ENCODE measurements around the gene KIF18B.

KIF18B gene

DNA sequence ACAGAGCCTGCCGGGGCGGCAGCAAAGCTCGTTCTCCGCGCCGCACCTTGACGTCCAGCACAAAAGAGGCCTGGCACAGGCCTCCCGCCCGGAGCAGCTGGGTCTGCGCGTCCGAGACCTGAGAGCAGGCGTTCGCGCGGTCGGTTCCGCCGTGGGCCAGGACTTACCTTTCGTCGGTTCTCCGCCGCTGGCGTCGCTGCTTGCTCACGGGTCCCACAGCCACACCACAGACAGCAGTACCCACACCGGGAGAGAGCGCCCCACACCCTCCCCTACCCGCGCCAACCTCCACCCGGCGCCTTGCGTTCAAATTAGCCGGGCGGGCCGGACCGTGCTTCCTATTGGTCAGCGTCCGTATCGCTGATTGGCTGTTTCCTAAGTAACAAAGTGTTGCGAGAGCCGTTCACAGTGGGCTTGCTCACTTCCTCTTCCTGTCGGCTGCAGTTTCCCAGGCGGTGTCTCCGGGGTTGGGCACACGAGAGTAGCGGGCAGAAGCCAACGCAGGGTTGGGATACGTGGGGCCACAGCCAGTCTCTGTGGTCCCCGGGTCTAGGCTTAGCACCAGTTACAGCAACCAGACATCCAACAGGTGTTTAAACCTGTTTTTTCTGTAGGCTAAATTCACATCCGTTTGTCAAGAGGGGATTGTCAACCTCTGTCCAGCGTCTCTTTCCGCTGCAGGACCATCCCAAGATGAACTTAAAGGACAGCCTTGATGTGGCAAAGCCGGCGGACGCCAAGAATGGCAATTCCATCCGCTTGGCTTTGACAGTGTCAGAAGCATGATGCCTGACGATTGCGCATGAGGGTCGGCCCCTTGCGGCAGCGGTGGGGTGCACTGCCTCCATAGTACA is at the start of gene KIF18B:
Gene KIF18B, minus strand, starts transcription at position 313 of the 854 bp plus-strand sequence. CDS start 11,429 bp downstream, outside the sequence.
- peak; percentile 97 to 98 for DNase-seq

DNA sequence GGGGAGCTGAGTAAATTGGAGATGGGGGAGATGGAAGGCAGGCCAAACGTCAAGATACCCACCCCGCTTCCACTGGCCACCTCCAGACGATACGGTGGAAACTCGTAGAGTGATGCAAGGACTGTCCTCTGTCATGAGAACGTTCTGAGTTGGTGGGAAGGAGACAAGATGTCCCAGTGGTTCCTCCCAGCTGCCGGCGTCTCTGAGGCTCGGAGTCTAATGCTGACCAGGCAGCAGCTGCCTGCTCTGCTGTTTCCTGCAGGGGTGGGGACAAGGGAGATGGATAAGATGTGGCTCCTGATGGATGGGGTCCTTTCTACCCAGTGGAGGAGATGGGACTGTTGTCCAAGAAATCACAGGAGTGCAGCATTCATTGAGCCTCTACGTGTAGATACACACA is 48.7 kb upstream of the KIF18B start:
- DNase-seq = no peak

DNA sequence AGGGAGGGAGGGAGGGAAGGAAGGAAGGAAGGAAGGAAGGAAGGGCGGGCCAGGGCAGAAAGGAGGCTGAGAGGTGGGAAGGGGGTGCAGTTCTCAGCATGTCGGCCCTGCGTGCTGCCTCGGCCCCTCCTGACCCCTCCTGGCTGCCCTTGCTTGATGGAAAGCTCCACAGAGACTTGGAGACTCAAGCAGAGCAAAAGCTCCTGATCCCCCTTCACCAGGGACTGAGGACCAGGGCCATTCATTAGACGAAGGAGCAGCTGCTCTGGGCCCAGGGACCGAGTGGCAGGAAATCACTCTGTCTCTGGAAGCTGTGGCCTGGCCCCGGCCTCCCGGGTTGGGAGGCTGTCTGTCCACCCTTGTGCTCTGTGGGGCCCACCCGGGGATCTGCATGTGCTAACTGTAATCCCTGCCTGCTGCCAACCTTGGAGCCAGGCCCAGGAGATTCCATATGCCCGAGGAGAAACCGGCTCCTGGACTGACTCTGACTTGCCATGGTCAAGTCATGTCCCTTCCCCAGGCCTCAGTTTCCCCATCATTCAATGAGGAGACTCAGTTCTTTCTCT is 47.9 kb upstream of the KIF18B start:
- peak in 1 of 2 experiments; percentile 27 for DNase-seq

DNA sequence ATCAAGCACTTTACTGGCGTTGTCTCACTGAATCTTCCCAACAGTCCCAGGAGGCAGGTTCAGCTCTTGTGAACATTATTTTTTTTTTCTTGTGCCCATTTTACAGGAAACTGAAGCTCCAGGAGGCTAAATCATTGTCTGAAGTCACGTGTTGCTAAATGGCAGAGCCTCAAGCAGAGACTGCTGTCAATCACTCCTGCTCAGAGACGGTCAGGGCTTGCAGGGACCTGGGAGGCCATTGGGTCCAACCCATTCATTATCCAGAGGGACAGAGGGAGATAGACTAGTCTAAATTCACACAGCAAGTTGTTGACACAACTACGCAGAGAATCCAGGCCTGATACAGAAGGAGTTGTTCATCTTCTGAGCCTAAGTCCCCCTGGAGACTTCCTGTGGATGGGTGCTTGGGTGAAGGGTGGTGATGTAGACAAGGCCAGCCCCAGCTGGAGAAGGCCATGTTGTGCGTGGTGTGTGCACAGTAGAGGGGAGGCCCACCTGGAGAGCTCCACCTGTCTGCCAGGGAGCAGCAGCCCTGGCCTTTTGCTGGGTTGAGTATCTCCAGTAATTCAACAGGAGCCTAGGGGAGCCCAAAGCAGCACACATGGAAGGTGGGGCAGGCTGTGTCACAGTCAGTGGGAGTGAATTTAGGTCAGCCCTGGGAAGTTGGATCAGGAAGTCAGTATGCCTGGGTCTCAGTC is 44.8 kb upstream of the KIF18B start:
- DNase-seq = no peak

- DNase-seq = peak; percentile 73 to 82
These were observed 43.4 kb upstream of the KIF18B start for GRCh38 chr17:44990994-44991393.

GRCh38 chr17:44989552-44990138 is 42.1 kb upstream of the KIF18B start:
- DNase-seq = no peak

DNA sequence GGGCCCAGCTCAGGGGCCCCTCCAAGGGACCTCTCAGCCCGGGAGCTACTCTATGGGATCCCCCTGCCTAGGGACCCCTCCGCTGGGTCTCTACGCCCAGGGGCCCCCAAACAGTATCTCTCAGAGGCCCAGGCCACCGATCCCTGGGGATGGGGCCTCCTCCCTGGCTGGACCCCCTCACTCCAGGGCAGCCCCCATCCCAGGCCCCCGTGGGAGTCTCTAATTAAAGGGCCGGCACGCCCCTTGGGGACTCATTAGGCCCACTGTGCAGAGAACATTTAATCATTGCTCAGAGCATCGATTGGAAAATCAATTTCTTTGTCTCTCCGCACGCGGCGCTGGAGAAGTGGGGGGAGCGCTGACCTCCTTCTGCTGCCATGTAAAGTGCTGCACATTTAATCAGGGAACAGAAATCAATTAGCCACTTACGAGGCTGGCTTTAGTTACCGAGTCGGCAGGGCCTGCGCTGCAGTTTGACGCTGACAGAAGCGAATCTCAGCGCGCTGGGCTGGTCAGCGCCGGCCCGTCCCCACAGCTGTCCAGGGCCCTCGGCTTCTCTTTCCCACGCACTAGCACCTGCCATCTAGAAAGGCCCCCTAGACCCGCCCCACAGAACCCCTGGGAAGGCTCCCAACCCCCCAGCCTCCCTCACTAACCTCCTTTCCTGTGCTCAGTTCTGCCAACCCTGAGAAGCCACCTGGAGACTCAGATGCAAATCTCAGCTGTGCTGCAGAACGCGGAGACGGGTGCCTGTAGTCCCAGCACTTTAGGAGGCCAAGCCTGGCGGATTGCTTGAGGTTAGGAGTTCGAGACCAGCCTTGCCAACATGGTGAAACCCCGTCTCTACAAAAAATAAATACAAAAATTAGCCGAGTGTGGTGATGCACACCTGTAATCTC is 40.7 kb upstream of the KIF18B start:
- no peak for DNase-seq

GRCh38 chr17:44983563-44983962 is 36.0 kb upstream of the KIF18B start:
- no peak for DNase-seq

GRCh38 chr17:44982113-44982702 is 34.6 kb upstream of the KIF18B start:
- no peak for DNase-seq

DNA sequence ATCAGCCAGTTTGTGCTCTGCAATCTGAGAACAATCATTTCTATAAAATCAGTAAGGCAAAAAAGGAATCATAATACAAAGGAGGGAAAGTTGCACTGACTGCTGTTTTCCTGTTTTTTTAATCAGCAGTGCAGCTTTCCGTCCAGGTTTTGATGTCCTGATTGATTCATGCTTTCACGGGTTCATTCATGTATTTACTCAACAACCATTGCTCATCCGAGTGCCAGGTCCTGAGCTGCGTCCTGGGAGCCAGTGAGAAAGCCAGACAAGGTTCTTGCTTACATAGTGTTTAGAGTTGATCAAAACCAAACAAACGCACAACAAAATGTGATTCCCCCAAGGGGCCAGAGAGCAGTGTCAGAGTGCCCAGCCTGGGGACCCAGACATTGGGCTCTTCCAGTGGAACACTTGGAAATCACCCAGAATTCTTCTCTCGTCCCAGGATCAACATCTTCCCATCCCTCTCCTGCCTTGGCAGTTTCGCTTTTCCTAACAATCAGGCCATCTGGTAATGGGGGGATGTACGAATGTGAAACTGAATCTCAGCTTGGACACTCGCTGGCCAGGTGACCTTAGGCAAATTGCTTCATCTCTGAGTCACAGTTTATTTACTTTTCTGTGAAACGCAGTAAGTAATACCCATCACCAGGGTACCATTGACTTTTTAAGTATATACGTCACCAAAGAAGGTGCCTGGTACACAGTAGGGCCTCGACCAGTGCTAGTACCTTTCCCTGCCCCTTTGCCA is 33.8 kb upstream of the KIF18B start:
- no peak for DNase-seq

DNA sequence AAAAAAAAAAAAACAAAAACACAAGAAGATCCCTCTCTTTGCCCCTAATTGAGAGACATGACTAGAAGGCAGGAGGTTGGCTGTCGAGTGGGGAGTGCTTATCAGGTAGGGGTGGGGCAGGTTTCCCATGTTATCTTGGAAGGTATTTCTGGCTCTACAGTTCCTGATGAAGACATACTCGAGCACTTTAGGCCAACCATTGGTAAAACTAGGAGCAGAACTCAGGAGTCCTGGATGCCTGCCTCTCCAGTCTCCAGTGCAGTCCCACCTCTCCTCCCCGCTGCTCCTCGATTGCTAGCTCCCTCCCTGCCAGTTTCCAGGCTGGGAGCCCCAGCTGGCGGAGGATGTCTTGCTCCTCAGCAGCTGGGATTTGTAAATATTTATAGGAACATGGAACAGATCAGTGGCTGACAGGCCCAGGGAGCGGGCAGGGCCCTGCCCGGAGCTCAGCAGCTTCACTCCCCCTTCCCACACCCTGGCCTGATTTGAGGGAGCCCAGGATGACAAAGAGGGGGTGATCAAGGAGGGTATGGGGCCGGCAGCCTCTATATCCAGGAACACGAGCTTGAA is 31.9 kb upstream of the KIF18B start:
- DNase-seq = peak; percentile 22 to 62

GRCh38 chr17:44978807-44979206 is 31.2 kb upstream of the KIF18B start:
- DNase-seq = no peak

GRCh38 chr17:44977814-44978550 is 30.4 kb upstream of the KIF18B start:
- DNase-seq = no peak

DNA sequence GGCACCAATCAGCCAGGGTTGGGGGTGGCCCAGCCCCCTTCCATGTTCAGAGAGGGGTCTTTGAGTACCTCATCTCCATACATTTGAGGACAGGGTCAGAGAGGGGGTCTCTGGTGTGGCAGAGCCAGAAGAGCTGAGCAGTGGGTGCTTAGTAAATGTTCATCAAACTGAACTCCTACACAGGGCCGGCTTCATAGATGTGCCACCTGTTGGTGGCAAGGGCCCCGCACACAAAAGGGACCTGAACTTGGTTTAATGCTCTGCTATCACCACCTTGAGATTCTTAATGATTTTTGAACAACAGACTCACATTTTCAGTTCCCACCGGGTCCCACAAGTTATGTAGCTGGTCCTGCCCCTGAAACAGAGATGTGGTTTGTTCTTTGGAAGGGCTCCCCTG is 29.5 kb upstream of the KIF18B start:
- peak in 1 of 2 experiments; percentile 9 for DNase-seq

DNA sequence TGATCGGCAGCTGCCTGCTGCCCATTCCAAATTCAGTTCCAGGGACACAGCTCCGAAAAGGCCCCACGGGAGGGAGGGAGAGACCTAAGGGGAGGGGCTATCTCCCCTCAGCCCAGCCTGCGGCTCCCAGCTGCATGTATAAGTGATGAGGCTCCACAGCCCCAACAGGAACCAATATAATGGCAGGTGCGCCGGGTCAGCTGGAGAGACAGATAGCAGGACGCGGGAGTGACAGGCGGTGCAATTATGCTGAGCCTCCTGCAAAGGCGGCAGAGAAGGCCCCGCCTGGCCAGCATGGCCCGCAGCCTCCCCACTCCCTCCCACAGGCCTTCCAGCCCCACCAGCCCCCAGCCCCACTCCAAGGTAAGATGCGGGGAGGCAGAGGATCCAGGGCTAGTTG is 28.6 kb upstream of the KIF18B start:
- DNase-seq = peak; percentile 38 to 74

- peak in 1 of 2 experiments; percentile 43 for DNase-seq
These were observed 25.4 kb upstream of the KIF18B start for GRCh38 chr17:44972953-44973352.

GRCh38 chr17:44971776-44972483 is 24.4 kb upstream of the KIF18B start:
- DNase-seq = no peak

DNA sequence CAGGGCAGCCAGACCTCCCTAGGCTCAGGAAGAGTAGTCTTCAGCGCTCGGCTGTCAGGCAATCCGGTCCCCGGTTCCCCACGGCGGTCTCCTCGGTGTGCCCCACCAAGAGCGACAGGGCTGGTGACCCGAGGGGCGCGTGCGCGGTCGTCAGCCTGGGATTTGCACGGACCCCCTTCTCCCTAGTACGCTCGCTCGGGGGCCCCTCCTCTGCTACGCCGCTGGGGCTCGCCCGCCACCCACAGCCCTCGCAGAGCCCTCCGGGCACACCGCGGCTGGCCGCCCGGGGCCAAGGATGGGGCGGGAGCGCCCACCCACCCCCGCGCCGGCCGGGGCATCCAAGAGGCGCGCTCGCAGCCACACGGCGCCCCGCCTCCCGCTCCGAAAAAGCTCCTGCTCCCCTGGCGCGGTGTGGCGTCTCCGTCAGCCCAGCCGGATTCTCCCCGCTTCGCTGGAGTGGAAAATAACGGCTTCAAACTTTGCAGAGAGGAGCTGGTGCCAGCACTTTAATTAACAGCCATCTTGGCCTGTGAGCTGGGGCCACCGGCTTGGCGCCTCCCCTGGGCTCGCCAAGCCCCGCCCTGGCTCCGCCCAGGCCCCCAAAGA is 22.7 kb upstream of the KIF18B start:
- DNase-seq = peak in 1 of 2 experiments; percentile 62

Measured in NCI-H524 (cell line).